H1 (cell line): ENCODE results near the gene ITSN1. TPM values are rescaled to one million over a fixed set of nuclear protein-coding genes. Genes with fewer than 3 reads are reported as not detected.

Experiments
- EP300 ChIP-seq, 2 experiments: IDR thresholded peaks; 1 replicate in 1 of 2; 2 replicates in 1 of 2; pipeline ENCODE4 v1.6.1; 2011 to 2012; ENCODE audit warnings: low read depth in 2 of 2, low read length in 2 of 2, mild to moderate bottlenecking in 2 of 2, borderline replicate concordance in 1 of 2, inconsistent platforms in 1 of 2, moderate library complexity in 1 of 2
- GTF2F1 ChIP-seq: IDR thresholded peaks from 2 replicates; pipeline ENCODE4 v1.6.1; 2012; ENCODE audit warnings: low read depth, low read length, improper control_type of control experiment, borderline replicate concordance
- HDAC6 ChIP-seq: IDR thresholded peaks from one replicate; pipeline ENCODE4 v1.7.1; 2012; ENCODE audit warnings: low read depth, mild to moderate bottlenecking, inconsistent platforms, low read length, moderate library complexity
- JUN ChIP-seq: IDR thresholded peaks from 2 replicates; pipeline ENCODE4 v1.6.1; 2011; ENCODE audit warnings: low read depth, mild to moderate bottlenecking, improper control_type of control experiment, low read length
- KDM1A ChIP-seq: fragments of 200-600, 300-600 bp; sonication (generic); IDR thresholded peaks from 2 replicates; pipeline ENCODE4 v1.7.1; 2016; ENCODE audit warnings: mild to moderate bottlenecking, low read length, borderline replicate concordance
- NANOG ChIP-seq: IDR thresholded peaks from 2 replicates; pipeline ENCODE4 v1.6.1; 2011; ENCODE audit warnings: low read length, low read depth, mild to moderate bottlenecking, inconsistent platforms; ENCODE audit not compliant: insufficient read depth, poor library complexity, severe bottlenecking
- RXRA ChIP-seq: IDR thresholded peaks from 2 replicates; pipeline ENCODE4 v1.6.1; 2011; ENCODE audit warnings: low read depth, mild to moderate bottlenecking, low read length, moderate library complexity; ENCODE audit not compliant: insufficient read depth
- SIRT6 ChIP-seq: IDR thresholded peaks from one replicate; pipeline ENCODE4 v1.7.1; 2012; ENCODE audit warnings: low read length, inconsistent platforms
- SP4 ChIP-seq: IDR thresholded peaks from 2 replicates; pipeline ENCODE4 v1.6.1; 2012; ENCODE audit warnings: low read length, inconsistent platforms
- TEAD4 ChIP-seq: IDR thresholded peaks from 2 replicates; pipeline ENCODE4 v1.6.1; 2012; ENCODE audit warnings: low read depth, low read length, inconsistent platforms, mixed read lengths
- ZNF274 ChIP-seq: IDR thresholded peaks from 2 replicates; pipeline ENCODE4 v1.7.0; 2012; ENCODE audit warnings: low read length, borderline replicate concordance; ENCODE audit errors: extremely low read depth
- polyA plus RNA-seq, 7 experiments: library from polyadenylated mRNA; depleted of rRNA in 3 of 7; stranded (reverse) in 5 of 7; unstranded in 2 of 7; fragments of >200 nt in 5 of 7; fragments of 200-250 nt in 2 of 7; gene quantifications; 1 replicate in 5 of 7; 2 replicates in 1 of 7; 4 replicates in 1 of 7; pipeline versions ENCODE4 v1.2.1 to v1.2.3, GENCODE V29; 2011 to 2013; ENCODE audit warnings: missing spikeins in 2 of 7, mixed read lengths in 2 of 7
- total RNA-seq: library from RNA; stranded (reverse); fragmentation: NEBNext Ultra II Directional; extraction: Animal tissue kit (Norgen Biotek cat#: 25700); gene quantifications from 2 replicates; pipeline ENCODE4 v1.2.1, GENCODE V29; 2021

ITSN1 gene
- total and polyA plus RNA-seq, 2 of the 8 experiments (the other 6 are each of a cell fraction or from before 2014, with no cell fraction given): 60.8 to 78.1 TPM

GRCh38 chr21:33864150-33864549 is 221.8 kb downstream of the ITSN1 start (continued):
- TF ChIP-seq TEAD4: no peak
- TF ChIP-seq NANOG: no peak
- TF ChIP-seq HDAC6: no peak
- TF ChIP-seq KDM1A: no peak
- TF ChIP-seq RXRA: no peak
- TF ChIP-seq SP4: no peak
- TF ChIP-seq EP300 (IDR thresholded peaks at IDR 0.05; ENCODE audit: borderline replicate concordance in 1 of 2, low read depth in 2 of 2, low read length in 2 of 2): no peak
- no peak for TF ChIP-seq GTF2F1
- no peak for TF ChIP-seq ZNF274
- no peak for TF ChIP-seq JUN
- TF ChIP-seq SIRT6: no peak
